RWPE2 (cell line): ENCODE data around the gene ST7.

Source experiments
- ATAC-seq: fragments of 200-7000 bp; cut with Tn5 transposase; 3 replicates; pipeline ENCODE4 v1.9.1; 2021; ENCODE audit warnings: low read depth
- DNase-seq: peaks from one replicate; pipeline ENCODE4 v3.0.0-alpha.2; 2020; ENCODE audit warnings: low spot score
- H3K27ac ChIP-seq: fragments of 450-650 bp; 2 replicates; pipeline ENCODE4 v1.5.1; 2017; ENCODE audit warnings: mild to moderate bottlenecking; ENCODE audit not compliant: poor library complexity, severe bottlenecking
- H3K27me3 ChIP-seq: fragments of 250-450 bp; sonication (Bioruptor Pico); 2 replicates; pipeline ENCODE4 v1.5.1; 2021; ENCODE audit warnings: mild to moderate bottlenecking, moderate library complexity; ENCODE audit not compliant: insufficient read depth, poor library complexity, severe bottlenecking
- H3K36me3 ChIP-seq: fragments of 250-450 bp; sonication (Bioruptor Pico); 2 replicates; pipeline ENCODE4 v1.5.1; 2020; ENCODE audit warnings: low read depth, mild to moderate bottlenecking, moderate library complexity
- H3K4me1 ChIP-seq: fragments of 250-450 bp; sonication (Bioruptor Pico); 2 replicates; pipeline ENCODE4 v1.5.1; 2021; ENCODE audit warnings: mild to moderate bottlenecking, moderate library complexity; ENCODE audit not compliant: insufficient read depth, poor library complexity, severe bottlenecking
- H3K4me3 ChIP-seq: fragments of 250-450 bp; sonication (Bioruptor Pico); 2 replicates; pipeline ENCODE4 v1.5.1; 2021; ENCODE audit warnings: mild to moderate bottlenecking, moderate library complexity; ENCODE audit not compliant: severe bottlenecking
- H3K9me3 ChIP-seq: fragments of 250-450 bp; sonication (Bioruptor Pico); 2 replicates; pipeline ENCODE4 v1.5.1; 2021; ENCODE audit warnings: mild to moderate bottlenecking, moderate library complexity; ENCODE audit not compliant: severe bottlenecking
- TF ChIP-seq, protein P1 (sequence below): fragments of 450-650 bp; IDR thresholded peaks from one replicate; pipeline ENCODE4 v1.5.1; 2017; ENCODE audit warnings: mild to moderate bottlenecking, moderate library complexity; ENCODE audit not compliant: poor library complexity, severe bottlenecking

The ST7 gene

DNA sequence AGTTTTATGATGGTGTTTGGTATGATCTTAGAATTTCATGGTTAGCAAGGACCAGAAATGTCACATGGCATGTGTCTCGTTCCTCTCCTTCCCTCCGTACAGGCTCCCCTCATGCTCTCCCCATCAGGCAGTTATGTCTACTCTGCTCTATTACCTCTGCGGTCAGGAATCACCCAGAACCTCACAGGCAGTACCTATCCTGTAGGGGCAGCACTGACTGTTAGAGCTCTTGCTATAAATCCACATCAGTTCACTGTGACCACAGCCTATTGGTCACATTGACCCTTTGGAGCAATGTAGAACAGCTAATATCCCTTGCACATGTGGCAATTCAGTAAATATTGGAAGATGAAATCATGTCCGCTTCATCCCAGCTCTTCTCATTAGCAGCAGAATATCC, 217.8 kb downstream of the ST7 start:
- DNase-seq: no peak
- peak; percentile 25; the same call in 1 of the 3 replicates for ATAC-seq
- H3K36me3 ChIP-seq: peaks cover 3% of the 10 kb centered on the region; the same call in 1 of the 2 replicates

DNA sequence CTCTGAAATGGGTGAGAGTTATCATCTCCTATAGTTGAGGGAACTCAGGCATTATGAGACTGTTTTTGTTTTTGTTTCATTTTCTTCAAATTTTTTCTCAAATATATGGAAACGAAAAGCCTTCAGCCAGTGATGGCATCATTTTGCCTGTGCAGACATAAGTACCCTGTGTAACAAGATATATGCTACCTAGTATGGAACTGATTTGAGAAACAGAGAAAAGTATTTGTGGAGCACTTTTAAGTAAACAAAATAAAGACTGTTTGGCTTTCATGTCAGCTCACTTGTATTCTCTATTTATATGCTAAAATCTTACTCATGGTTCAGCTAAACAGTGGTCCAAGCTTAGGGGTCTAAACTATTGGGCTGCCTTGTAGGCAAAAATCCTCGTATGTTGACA, 219.0 kb downstream of the ST7 start:
- Histone ChIP-seq H3K4me3 (no peak overlapping the region), H3K27me3 (no peaks in the 10 kb centered on the region), H3K9me3 (no peaks in the 10 kb centered on the region), H3K4me1 (peaks cover 10% of the 10 kb centered on the region), H3K27ac (no peak overlapping the region), H3K36me3 (peaks cover 3% of the 10 kb centered on the region; the same call in 1 of the 2 replicates)
- TF ChIP-seq, protein P1, sequence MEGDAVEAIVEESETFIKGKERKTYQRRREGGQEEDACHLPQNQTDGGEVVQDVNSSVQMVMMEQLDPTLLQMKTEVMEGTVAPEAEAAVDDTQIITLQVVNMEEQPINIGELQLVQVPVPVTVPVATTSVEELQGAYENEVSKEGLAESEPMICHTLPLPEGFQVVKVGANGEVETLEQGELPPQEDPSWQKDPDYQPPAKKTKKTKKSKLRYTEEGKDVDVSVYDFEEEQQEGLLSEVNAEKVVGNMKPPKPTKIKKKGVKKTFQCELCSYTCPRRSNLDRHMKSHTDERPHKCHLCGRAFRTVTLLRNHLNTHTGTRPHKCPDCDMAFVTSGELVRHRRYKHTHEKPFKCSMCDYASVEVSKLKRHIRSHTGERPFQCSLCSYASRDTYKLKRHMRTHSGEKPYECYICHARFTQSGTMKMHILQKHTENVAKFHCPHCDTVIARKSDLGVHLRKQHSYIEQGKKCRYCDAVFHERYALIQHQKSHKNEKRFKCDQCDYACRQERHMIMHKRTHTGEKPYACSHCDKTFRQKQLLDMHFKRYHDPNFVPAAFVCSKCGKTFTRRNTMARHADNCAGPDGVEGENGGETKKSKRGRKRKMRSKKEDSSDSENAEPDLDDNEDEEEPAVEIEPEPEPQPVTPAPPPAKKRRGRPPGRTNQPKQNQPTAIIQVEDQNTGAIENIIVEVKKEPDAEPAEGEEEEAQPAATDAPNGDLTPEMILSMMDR: no peak
- DNase-seq (no peak), ATAC-seq (no peak)

More for the DNA sequence above, 217.8 kb downstream of the ST7 start:
- TF ChIP-seq, protein P1: no peak
- no peaks in the 10 kb centered on the region for H3K9me3 ChIP-seq
- H3K4me3 ChIP-seq: no peak overlapping the region
- H3K4me1 ChIP-seq: peaks cover 10% of the 10 kb centered on the region
- H3K27ac ChIP-seq: no peak overlapping the region
- H3K27me3 ChIP-seq: no peaks in the 10 kb centered on the region

DNA sequence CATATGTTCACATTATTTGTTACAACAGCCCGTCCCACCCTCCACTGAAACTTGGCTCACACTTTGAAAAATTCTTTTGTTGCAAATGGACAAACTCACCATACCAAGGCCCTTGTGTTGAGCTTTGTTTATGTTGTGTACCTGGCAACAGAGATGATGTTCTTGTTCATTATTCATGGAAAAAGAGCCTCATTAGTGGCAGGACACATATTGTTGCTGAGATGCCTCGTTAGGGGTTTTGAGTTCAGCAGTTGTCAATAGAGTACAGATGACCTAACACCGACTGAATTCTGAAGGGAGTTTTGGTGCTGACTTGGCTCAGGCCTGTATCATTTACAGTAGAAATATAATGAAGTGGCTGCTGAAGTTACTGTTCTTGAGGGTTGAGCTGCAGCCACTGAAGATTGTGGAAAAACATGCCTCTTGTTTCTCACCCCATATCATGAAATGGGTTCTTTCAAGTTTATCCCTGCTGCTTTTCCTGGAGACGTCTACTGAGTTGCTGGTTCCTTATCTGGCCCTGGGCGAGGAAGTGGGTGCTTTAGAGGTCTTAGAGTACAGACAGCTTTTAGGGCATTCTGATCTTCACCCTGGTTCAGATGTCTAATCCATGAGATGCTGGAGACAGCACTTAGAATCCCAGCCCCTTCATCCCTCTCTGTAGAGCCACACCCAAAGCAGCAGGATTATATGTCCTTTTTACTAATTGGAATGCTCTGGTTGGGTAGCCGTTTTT, 219.9 kb downstream of the ST7 start:
- H3K4me3 ChIP-seq: no peak overlapping the region
- TF ChIP-seq, protein P1: no peak
- no peaks in the 10 kb centered on the region for H3K27me3 ChIP-seq
- H3K9me3 ChIP-seq: no peaks in the 10 kb centered on the region
- ATAC-seq (no peak), DNase-seq (no peak)
- peaks cover 3% of the 10 kb centered on the region; the same call in 1 of the 2 replicates for H3K36me3 ChIP-seq
- no peak overlapping the region for H3K27ac ChIP-seq
- peaks cover 10% of the 10 kb centered on the region for H3K4me1 ChIP-seq

DNA sequence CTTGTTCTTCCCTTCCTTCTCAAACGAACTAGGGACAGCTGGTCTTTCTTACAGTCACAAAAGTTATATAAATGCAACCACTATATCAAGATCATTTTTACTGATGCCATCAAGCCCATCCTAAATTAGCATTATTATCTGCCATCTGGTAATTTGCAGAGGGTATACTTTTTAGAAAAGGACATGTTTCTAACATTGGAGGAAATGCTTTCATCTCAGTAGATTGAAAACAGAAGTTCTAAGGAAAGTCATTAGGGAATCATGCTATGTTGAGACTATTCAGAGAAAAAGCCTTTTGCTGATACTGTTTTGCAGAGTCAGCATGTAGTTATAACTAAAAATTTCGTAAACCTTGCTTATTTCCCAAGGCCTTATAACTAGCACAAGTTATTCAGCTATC, 222.9 kb downstream of the ST7 start:
- Histone ChIP-seq H3K36me3 (no peaks in the 10 kb centered on the region; the same call in 1 of the 2 replicates), H3K27me3 (no peaks in the 10 kb centered on the region), H3K9me3 (no peaks in the 10 kb centered on the region), H3K4me1 (no peaks in the 10 kb centered on the region), H3K27ac (no peak overlapping the region), H3K4me3 (no peak overlapping the region)
- TF ChIP-seq, protein P1: no peak
- DNase-seq: no peak
- no peak for ATAC-seq

DNA sequence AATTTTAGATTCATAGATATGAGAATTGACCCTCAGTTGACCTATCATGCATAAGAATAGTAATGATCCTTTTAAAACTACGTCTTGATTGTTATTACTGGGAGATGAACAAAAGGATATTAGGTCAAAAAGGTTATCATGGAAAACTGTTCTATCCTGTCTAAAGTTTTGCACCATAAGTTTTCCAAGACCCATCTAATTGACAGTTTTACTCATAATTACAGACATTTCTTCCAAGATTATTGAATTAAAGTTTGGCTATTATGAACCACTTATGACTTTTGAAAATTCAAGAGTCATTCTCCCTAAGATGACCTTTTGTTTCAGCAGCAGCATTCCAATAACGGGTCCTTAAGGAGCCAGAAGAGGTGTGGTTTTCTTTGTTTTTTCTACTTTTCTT, 225.3 kb downstream of the ST7 start:
- DNase-seq: no peak
- no peak overlapping the region for H3K4me3 ChIP-seq
- H3K9me3 ChIP-seq: no peaks in the 10 kb centered on the region
- H3K27ac ChIP-seq: no peak overlapping the region
- H3K4me1 ChIP-seq: no peaks in the 10 kb centered on the region
- no peaks in the 10 kb centered on the region for H3K36me3 ChIP-seq
- TF ChIP-seq, protein P1: no peak
- ATAC-seq: no peak
- H3K27me3 ChIP-seq: no peaks in the 10 kb centered on the region
